ENCODE measurements around the gene CCDC71L. TPM values are rescaled to one million over a fixed set of nuclear protein-coding genes. Genes with fewer than 3 reads are reported as not detected.
"Not testable (repeated sequence)": the region's sequence is repeated elsewhere in the genome, so short reads cannot be mapped to it uniquely, and the experiment has no call there.

The CCDC71L gene
- total RNA-seq, 2 donors from 2014 or later, result 26.1 to 26.8 TPM

DNA sequence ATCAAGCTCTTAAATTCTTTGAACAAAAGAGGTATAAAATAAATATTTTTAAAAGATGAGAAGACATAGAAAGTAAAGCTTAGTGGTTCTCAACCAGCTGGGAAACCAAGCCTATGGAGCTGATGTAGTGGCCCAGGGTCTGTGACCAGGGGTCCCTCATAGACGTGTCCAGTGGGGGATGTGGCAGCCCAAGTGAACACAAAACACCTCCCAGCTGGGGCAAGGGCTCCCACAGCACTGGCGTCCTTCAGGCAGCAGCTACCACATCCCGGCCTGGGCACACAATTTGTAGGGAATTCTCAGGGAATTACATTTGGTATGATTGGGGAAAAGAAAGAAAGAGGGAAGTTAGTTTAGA, 17.8 kb upstream of the CCDC71L start:
- H3K4me3 Mint-ChIP-seq, result no peak overlapping the region
- H3K4me1 Mint-ChIP-seq, result peaks cover 16% of the 10 kb centered on the region
- H3K36me3 Mint-ChIP-seq (ENCODE audit: low read depth), result no peaks in the 10 kb centered on the region
- H3K27ac Mint-ChIP-seq, result no peak overlapping the region
- Histone ChIP-seq H3K9ac (ENCODE audit: extremely low read depth, low read length, poor library complexity, severe bottlenecking) (peak overlapping the region; percentile 19), H3K4me1 (ENCODE audit: control insufficient read depth, insufficient read depth, low read length) (peaks cover 3% of the 10 kb centered on the region), H3K27ac (ENCODE audit: low read depth, low read length) (no peak overlapping the region), H3K27me3 (ENCODE audit: control insufficient read depth, insufficient read depth, low read length, poor library complexity, severe bottlenecking) (no peaks in the 10 kb centered on the region), H3K36me3 (ENCODE audit: control insufficient read depth, insufficient read depth, low read length) (no peaks in the 10 kb centered on the region), H3K4me3 (ENCODE audit: low read length) (peak overlapping the region; percentile 60), H3K9me3 (ENCODE audit: control insufficient read depth, low read length) (peaks cover 4% of the 10 kb centered on the region)
- WGBS, 2 experiments (ENCODE audit: insufficient coverage in 1 of 2, insufficient read length in 1 of 2), result 91% methylated on average over 3 of the region's 3 CpGs; no CpG with 5 or more reads in 1 of the 2 experiments
- peaks cover 13% of the 10 kb centered on the region for H3K9me3 Mint-ChIP-seq
- DNase-seq, result no peak
- H3K27me3 Mint-ChIP-seq (ENCODE audit: insufficient read depth), result peaks cover 11% of the 10 kb centered on the region
- TF ChIP-seq, protein P1, sequence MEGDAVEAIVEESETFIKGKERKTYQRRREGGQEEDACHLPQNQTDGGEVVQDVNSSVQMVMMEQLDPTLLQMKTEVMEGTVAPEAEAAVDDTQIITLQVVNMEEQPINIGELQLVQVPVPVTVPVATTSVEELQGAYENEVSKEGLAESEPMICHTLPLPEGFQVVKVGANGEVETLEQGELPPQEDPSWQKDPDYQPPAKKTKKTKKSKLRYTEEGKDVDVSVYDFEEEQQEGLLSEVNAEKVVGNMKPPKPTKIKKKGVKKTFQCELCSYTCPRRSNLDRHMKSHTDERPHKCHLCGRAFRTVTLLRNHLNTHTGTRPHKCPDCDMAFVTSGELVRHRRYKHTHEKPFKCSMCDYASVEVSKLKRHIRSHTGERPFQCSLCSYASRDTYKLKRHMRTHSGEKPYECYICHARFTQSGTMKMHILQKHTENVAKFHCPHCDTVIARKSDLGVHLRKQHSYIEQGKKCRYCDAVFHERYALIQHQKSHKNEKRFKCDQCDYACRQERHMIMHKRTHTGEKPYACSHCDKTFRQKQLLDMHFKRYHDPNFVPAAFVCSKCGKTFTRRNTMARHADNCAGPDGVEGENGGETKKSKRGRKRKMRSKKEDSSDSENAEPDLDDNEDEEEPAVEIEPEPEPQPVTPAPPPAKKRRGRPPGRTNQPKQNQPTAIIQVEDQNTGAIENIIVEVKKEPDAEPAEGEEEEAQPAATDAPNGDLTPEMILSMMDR (conservative IDR thresholded peaks at IDR 0.05), result no peak

DNA sequence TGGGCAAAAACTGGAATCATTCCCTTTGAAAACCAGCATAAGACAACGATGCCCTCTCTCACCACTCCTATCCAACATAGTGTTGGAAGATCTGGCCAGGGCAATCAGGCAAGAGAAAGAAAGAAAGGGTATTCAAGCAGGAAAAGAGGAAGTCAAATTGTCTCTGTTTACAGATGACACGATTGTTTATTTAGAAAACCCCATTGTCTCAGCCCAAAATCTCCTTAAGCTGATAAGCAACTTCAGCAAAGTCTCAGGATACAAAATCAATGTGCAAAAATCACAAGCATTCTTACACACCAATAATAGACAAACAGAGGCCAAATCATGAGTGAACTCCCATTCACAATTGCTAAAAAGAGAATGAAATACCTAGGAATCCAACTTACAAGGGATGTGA, 15.5 kb upstream of the CCDC71L start:
- H3K4me3 Mint-ChIP-seq, result not testable (repeated sequence)

DNA sequence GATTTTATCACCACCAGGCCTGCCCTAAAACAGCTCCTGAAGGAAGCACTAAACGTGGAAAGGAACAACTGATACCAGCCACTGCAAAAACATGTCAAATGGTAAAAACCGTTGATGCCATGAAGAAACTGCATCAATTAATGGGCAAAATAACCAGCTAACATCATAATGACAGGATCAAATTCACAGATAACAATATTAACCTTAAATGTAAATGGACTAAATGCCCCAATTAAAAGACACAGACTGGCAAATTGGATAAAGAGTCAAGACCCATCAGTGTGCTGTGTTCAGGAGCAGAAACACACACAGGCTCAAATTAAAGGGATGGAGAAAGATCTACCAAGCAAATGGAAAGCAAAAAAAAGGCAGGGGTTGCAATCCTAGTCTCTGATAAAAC, 12.7 kb upstream of the CCDC71L start:
- Mint-ChIP-seq H3K9me3 (peaks cover 19% of the 10 kb centered on the region), H3K27me3 (ENCODE audit: insufficient read depth) (peaks cover 12% of the 10 kb centered on the region)
- not testable (repeated sequence) for H3K27ac Mint-ChIP-seq; H3K4me1 ChIP-seq (ENCODE audit: control insufficient read depth, insufficient read depth, low read length); H3K4me1 Mint-ChIP-seq; H3K27ac ChIP-seq (ENCODE audit: low read depth, low read length); H3K4me3 Mint-ChIP-seq; H3K36me3 ChIP-seq (ENCODE audit: control insufficient read depth, insufficient read depth, low read length); H3K4me3 ChIP-seq (ENCODE audit: low read length); H3K36me3 Mint-ChIP-seq (ENCODE audit: low read depth); H3K27me3 ChIP-seq (ENCODE audit: control insufficient read depth, insufficient read depth, low read length, poor library complexity, severe bottlenecking); H3K9ac ChIP-seq (ENCODE audit: extremely low read depth, low read length, poor library complexity, severe bottlenecking); H3K9me3 ChIP-seq (ENCODE audit: control insufficient read depth, low read length); DNase-seq
- 96 to 100% methylated on average over 2 of the region's 2 CpGs for WGBS, 2 experiments (ENCODE audit: insufficient coverage in 1 of 2, insufficient read length in 1 of 2)

More for the DNA sequence above, 15.5 kb upstream of the CCDC71L start:
- not testable (repeated sequence) for DNase-seq; H3K9me3 ChIP-seq (ENCODE audit: control insufficient read depth, low read length); H3K27ac Mint-ChIP-seq; H3K27ac ChIP-seq (ENCODE audit: low read depth, low read length); H3K4me1 ChIP-seq (ENCODE audit: control insufficient read depth, insufficient read depth, low read length); H3K36me3 Mint-ChIP-seq (ENCODE audit: low read depth); H3K36me3 ChIP-seq (ENCODE audit: control insufficient read depth, insufficient read depth, low read length); H3K27me3 ChIP-seq (ENCODE audit: control insufficient read depth, insufficient read depth, low read length, poor library complexity, severe bottlenecking); H3K9ac ChIP-seq (ENCODE audit: extremely low read depth, low read length, poor library complexity, severe bottlenecking); H3K4me3 ChIP-seq (ENCODE audit: low read length)
- WGBS, 2 experiments (ENCODE audit: insufficient coverage in 1 of 2, insufficient read length in 1 of 2), result 86% methylated on average over 1 to 2 of the region's 2 CpGs
- Mint-ChIP-seq H3K4me1 (peaks cover 16% of the 10 kb centered on the region), H3K27me3 (ENCODE audit: insufficient read depth) (peaks cover 14% of the 10 kb centered on the region), H3K9me3 (peaks cover 19% of the 10 kb centered on the region)

DNA sequence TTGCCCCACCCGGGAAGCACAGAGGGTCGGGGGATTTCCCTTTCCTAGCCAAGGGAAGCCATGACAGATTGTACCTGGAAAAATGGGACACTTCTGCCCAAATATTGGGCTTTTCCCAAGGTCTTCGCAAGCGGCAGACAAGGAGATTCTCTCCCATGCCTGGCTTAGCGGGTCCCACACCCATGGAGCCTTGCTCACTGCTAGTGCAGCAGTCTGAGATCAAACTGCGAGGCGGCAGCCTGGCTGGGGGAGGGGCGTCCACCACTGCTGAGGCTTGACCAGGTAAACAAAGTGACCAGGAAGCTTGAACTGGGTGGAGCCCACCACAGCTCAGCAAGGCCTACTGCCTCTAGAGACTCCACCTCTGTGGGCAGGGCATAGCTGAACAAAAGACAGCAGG, 11.0 kb upstream of the CCDC71L start:
- Mint-ChIP-seq H3K27me3 (ENCODE audit: insufficient read depth) (peaks cover 12% of the 10 kb centered on the region), H3K9me3 (peaks cover 15% of the 10 kb centered on the region)
- not testable (repeated sequence) for DNase-seq; H3K36me3 ChIP-seq (ENCODE audit: control insufficient read depth, insufficient read depth, low read length); H3K9me3 ChIP-seq (ENCODE audit: control insufficient read depth, low read length); H3K36me3 Mint-ChIP-seq (ENCODE audit: low read depth); H3K4me1 Mint-ChIP-seq; H3K4me3 ChIP-seq (ENCODE audit: low read length); H3K4me1 ChIP-seq (ENCODE audit: control insufficient read depth, insufficient read depth, low read length); H3K27ac ChIP-seq (ENCODE audit: low read depth, low read length); H3K27me3 ChIP-seq (ENCODE audit: control insufficient read depth, insufficient read depth, low read length, poor library complexity, severe bottlenecking); H3K4me3 Mint-ChIP-seq; H3K9ac ChIP-seq (ENCODE audit: extremely low read depth, low read length, poor library complexity, severe bottlenecking); H3K27ac Mint-ChIP-seq
- 89 to 95% methylated on average over 7 to 8 of the region's 8 CpGs for WGBS, 2 experiments (ENCODE audit: insufficient coverage in 1 of 2, insufficient read length in 1 of 2)

Measured in endodermal cell (in vitro differentiated cells).